ENCODE data around the gene GSDME. TPM values are rescaled to one million over a fixed set of nuclear protein-coding genes. Genes with fewer than 3 reads are reported as not detected.

Gene GSDME
- total RNA-seq, 1 experiment from 2014 or later: 46.1 TPM

DNA sequence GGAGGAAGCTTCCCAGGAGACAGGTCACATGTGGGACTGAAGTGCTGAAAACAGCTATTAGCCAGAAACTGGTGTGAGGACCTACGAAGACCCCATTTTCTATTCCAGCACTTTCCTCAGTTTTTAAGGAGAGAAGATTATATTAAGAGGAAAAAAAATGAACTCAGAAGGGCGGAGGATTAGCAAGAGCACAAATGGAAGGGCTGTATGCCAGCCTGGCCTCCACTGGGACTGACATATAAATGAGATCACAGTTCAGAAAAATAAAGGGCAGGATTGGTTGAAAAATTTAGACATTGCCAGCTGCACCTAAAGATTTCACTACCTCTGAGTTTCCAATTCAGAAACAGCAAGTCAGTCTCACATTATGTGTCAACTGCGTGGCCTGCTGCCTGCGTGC is 53.0 kb downstream of the GSDME start:
- BruUV-seq (replicated peaks): no TSS peak
- Mint-ChIP-seq H3K36me3 (ENCODE audit: insufficient read depth, unreplicated experiment) (peaks cover 49% of the 10 kb centered on the region), H3K27ac (ENCODE audit: low read depth, unreplicated experiment) (no peak overlapping the region), H3K4me3 (ENCODE audit: unreplicated experiment) (no peak overlapping the region), H3K27me3 (ENCODE audit: insufficient read depth, unreplicated experiment) (no peaks in the 10 kb centered on the region), H3K9me3 (ENCODE audit: unreplicated experiment) (no peaks in the 10 kb centered on the region), H3K4me1 (ENCODE audit: insufficient read depth, unreplicated experiment) (peaks cover 30% of the 10 kb centered on the region)
- ChIA-PET CTCF (interaction anchor here (0.6 to 2.7 kb wide), 4 partner anchors 12 to 128 kb away, joined by 3 to 23 read pairs (median 4); no protein-coding TSS in a partner anchor), POLR2A (interaction anchor here (0.5 to 1.3 kb wide), 4 partner anchors 10 to 259 kb away, joined by 3 to 7 read pairs (median 3); no protein-coding TSS in a partner anchor)
- intact Hi-C loops (cut with micrococcal nuclease): no loop called here
- TF ChIP-seq, protein P1, sequence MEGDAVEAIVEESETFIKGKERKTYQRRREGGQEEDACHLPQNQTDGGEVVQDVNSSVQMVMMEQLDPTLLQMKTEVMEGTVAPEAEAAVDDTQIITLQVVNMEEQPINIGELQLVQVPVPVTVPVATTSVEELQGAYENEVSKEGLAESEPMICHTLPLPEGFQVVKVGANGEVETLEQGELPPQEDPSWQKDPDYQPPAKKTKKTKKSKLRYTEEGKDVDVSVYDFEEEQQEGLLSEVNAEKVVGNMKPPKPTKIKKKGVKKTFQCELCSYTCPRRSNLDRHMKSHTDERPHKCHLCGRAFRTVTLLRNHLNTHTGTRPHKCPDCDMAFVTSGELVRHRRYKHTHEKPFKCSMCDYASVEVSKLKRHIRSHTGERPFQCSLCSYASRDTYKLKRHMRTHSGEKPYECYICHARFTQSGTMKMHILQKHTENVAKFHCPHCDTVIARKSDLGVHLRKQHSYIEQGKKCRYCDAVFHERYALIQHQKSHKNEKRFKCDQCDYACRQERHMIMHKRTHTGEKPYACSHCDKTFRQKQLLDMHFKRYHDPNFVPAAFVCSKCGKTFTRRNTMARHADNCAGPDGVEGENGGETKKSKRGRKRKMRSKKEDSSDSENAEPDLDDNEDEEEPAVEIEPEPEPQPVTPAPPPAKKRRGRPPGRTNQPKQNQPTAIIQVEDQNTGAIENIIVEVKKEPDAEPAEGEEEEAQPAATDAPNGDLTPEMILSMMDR (IDR thresholded peaks at IDR 0.05; ENCODE audit: unreplicated experiment): no peak
- DNase-seq (ENCODE audit: unreplicated experiment): no peak

DNA sequence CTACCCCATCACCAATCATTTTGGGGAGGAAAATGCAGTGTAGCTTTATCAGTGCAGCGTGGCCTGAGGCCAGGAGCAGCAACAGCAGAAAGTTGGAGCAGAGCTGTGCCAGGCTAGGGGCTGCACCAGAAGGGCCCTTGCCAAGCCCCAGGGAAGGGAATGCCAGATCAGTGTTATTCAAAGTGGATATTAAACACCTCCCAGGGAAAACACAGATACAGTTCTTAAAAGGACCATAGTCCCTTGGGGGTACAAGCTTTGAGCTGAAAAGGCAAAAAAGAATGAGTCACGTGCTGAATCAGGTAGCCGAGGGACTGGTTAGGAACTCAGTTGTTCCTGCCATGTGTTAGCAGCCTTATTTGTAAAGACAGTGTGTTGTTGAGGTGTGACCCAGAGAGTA is 54.0 kb downstream of the GSDME start:
- no peak for DNase-seq (ENCODE audit: unreplicated experiment)
- intact Hi-C loops (cut with micrococcal nuclease): no loop called here

DNA sequence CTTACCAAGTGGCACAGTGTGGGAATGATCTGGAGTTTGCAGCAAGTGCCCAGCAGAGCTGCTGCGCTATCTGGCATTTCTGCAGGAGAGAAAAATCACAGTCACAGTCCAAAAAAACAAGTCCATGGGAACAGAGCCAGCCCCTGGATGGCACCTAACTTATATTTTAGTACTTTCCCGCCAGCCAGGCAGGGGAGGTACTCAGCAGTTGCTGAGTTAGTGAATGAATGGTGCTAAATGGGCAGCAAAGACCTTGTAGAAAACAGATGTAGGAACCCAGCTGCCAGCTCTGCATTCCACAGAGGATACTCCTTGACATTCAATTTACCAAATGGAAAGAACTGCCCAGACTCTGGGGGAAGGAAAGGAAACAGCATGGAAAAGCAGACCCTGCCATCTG is 54.5 kb downstream of the GSDME start:
- no peaks in the 10 kb centered on the region for H3K9me3 Mint-ChIP-seq (ENCODE audit: unreplicated experiment)
- intact Hi-C loops (cut with micrococcal nuclease): no loop called here
- H3K36me3 Mint-ChIP-seq (ENCODE audit: insufficient read depth, unreplicated experiment): peaks cover 43% of the 10 kb centered on the region
- TF ChIP-seq, protein P1 (IDR thresholded peaks at IDR 0.05; ENCODE audit: unreplicated experiment): no peak
- H3K27me3 Mint-ChIP-seq (ENCODE audit: insufficient read depth, unreplicated experiment): no peaks in the 10 kb centered on the region
- peaks cover 30% of the 10 kb centered on the region for H3K4me1 Mint-ChIP-seq (ENCODE audit: insufficient read depth, unreplicated experiment)
- DNase-seq (ENCODE audit: unreplicated experiment): no peak
- BruUV-seq (replicated peaks): no TSS peak
- H3K27ac Mint-ChIP-seq (ENCODE audit: low read depth, unreplicated experiment): no peak overlapping the region
- H3K4me3 Mint-ChIP-seq (ENCODE audit: unreplicated experiment): no peak overlapping the region
- CTCF ChIA-PET: interaction anchor here (1.0 to 2.7 kb wide), 8 partner anchors 8 to 393 kb away, joined by 3 to 23 read pairs (median 4); no protein-coding TSS in a partner anchor
- POLR2A ChIA-PET: interaction anchor here (0.5 to 3.2 kb wide), 6 partner anchors 11 to 68 kb away, joined by 4 to 18 read pairs (median 5); no protein-coding TSS in a partner anchor

More for the DNA sequence above, 54.0 kb downstream of the GSDME start:
- BruUV-seq (replicated peaks): no TSS peak
- peaks cover 45% of the 10 kb centered on the region for H3K36me3 Mint-ChIP-seq (ENCODE audit: insufficient read depth, unreplicated experiment)
- peaks cover 30% of the 10 kb centered on the region for H3K4me1 Mint-ChIP-seq (ENCODE audit: insufficient read depth, unreplicated experiment)
- TF ChIP-seq, protein P1 (IDR thresholded peaks at IDR 0.05; ENCODE audit: unreplicated experiment): no peak
- H3K27ac Mint-ChIP-seq (ENCODE audit: low read depth, unreplicated experiment): peak overlapping the region; percentile 17
- POLR2A ChIA-PET: interaction anchor here (0.5 to 3.2 kb wide), 4 partner anchors 11 to 68 kb away, joined by 4 to 18 read pairs (median 6); no protein-coding TSS in a partner anchor
- CTCF ChIA-PET: interaction anchor here (1.0 to 2.7 kb wide), 7 partner anchors 13 to 392 kb away, joined by 3 to 23 read pairs (median 4); no protein-coding TSS in a partner anchor
- H3K27me3 Mint-ChIP-seq (ENCODE audit: insufficient read depth, unreplicated experiment): no peaks in the 10 kb centered on the region
- H3K4me3 Mint-ChIP-seq (ENCODE audit: unreplicated experiment): no peak overlapping the region
- H3K9me3 Mint-ChIP-seq (ENCODE audit: unreplicated experiment): no peaks in the 10 kb centered on the region

DNA sequence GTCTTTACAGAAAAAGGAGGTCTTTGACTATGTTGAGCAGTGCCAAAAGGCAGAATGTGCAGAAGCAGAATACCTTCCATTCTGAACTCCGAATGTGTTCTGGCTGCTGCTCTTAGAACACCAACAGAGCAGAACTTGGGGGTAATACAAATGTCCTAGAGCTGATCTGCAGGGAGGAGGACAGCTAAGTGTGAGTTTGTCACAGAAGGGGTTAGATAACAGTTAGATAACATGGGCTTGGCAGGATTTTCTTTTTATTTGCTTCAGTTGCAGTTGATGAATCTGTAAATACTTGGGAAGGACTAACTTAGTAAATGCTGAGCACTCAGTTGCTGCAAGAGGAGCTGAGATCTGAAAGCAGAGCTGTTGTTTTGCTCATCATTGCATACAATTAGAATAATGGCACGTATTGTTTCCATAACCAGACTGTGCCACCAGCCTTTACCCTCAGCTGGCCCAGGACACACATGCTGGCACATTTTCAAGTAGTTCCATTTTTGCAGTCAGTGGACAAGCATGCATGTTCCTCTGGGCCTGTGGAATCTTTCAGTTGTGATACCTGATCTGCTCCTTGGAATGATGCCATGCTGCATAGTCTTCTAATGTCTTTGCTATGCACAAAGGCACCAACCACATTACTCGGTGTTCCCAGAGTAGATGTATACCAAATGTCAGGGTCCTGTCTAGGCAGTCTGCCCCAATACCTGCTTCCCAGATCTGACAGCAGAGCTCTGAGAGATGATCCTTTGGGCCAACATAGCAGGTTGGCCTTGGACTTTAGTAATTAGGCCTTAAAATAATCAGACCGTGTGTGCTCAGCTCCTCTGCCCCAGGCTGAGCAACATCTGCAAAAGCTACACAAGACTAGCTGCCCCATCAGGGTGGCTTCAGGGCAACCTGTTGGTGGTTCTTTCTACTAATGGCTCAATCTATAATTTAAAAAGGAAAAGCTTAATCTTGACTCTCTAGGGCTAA is 55.7 kb downstream of the GSDME start:
- Mint-ChIP-seq H3K4me3 (ENCODE audit: unreplicated experiment) (no peak overlapping the region), H3K4me1 (ENCODE audit: insufficient read depth, unreplicated experiment) (peaks cover 30% of the 10 kb centered on the region), H3K27ac (ENCODE audit: low read depth, unreplicated experiment) (no peak overlapping the region), H3K36me3 (ENCODE audit: insufficient read depth, unreplicated experiment) (peaks cover 35% of the 10 kb centered on the region), H3K9me3 (ENCODE audit: unreplicated experiment) (no peaks in the 10 kb centered on the region), H3K27me3 (ENCODE audit: insufficient read depth, unreplicated experiment) (no peaks in the 10 kb centered on the region)
- ChIA-PET CTCF (interaction anchor here (0.6 to 2.7 kb wide), 17 partner anchors 10 to 397 kb away, joined by 3 to 23 read pairs (median 4); partner anchors contain the start of gene PALS2), POLR2A (interaction anchor here (0.6 to 3.2 kb wide), 11 partner anchors 9 to 326 kb away, joined by 3 to 18 read pairs (median 5); no protein-coding TSS in a partner anchor)
- TF ChIP-seq, protein P1 (IDR thresholded peaks at IDR 0.05; ENCODE audit: unreplicated experiment): no peak
- no TSS peak for BruUV-seq (replicated peaks)
- intact Hi-C loops (cut with micrococcal nuclease): no loop called here
- peak; percentile 87 for DNase-seq (ENCODE audit: unreplicated experiment)

All from MCF 10A (cell line).